Cardiac muscle cell (in vitro differentiated cells and primary cell): ENCODE data around the gene TTC9. TPM values are rescaled to one million over a fixed set of nuclear protein-coding genes. Genes with fewer than 3 reads are reported as not detected.

ENCODE experiments used
- DNase-seq, 2 donors: peaks; one replicate each; pipeline versions ENCODE4 v3.0.0 to v3.0.0-alpha.2; 2010 to 2017; ENCODE audit warnings: low read depth in 1 of 2, low spot score in 1 of 2
- H3K27ac ChIP-seq: fragments of 200-600 bp; sonication (generic); 2 replicates; pipeline ENCODE4 v1.5.1; 2016
- H3K27me3 ChIP-seq: fragments of 200-600 bp; sonication (generic); 2 replicates; pipeline ENCODE4 v1.6.0; 2016; ENCODE audit warnings: control low read depth
- H3K36me3 ChIP-seq: fragments of 200-600 bp; sonication (generic); 2 replicates; pipeline ENCODE4 v1.5.1; 2016; ENCODE audit warnings: control low read depth
- H3K4me1 ChIP-seq: fragments of 200-600 bp; sonication (generic); 2 replicates; pipeline ENCODE4 v1.8.1; 2017; ENCODE audit warnings: low read depth, mild to moderate bottlenecking, mixed run types
- H3K4me3 ChIP-seq: fragments of 200-600 bp; sonication (generic); 2 replicates; pipeline ENCODE4 v1.5.1; 2016; ENCODE audit warnings: mild to moderate bottlenecking
- H3K9me3 ChIP-seq: fragments of 200-600 bp; sonication (generic); 2 replicates; pipeline ENCODE4 v1.5.1; 2017; ENCODE audit warnings: low read depth, mild to moderate bottlenecking, control low read depth
- polyA plus RNA-seq: library from polyadenylated mRNA; unstranded; fragments of >200 nt; fragmentation: Nextera tagmentation; extraction: Ambion mirVana; gene quantifications from 2 replicates; pipeline ENCODE4 v1.2.1, GENCODE V29; 2016
- total RNA-seq: library from RNA; depleted of rRNA; stranded (reverse); fragments of >200 nt; gene quantifications from 2 replicates; pipeline ENCODE4 v1.2.3, GENCODE V29; 2016
- TF ChIP-seq, protein P1 (sequence below): IDR thresholded peaks from 2 replicates; pipeline ENCODE4 v1.5.1; 2012; ENCODE audit warnings: low read depth, mild to moderate bottlenecking, low read length

The TTC9 gene
- total and polyA plus RNA-seq, 2 experiments from 2014 or later = 1.3 TPM

DNA sequence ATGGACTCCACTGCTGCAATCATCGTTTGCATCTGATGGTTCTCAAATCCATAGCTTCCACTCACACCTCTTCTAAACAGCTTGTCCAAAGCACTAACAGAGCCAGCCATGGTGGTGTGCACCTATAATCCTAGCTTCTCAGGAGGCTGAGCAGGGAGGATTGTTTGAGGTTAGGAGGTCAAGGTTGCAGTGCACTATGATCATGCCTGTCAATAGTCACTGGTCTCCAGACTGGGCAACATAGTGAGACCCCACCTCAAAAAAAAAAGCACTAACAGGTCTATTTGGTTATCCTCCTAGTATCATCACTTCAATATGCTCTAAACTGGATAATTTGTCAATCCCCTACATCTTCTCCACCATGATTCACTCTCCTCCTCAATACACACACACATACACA lies 63.2 kb downstream of the TTC9 start:
- no peak overlapping the region for H3K4me3 ChIP-seq
- H3K4me1 ChIP-seq = peaks cover 9% of the 10 kb centered on the region
- H3K27ac ChIP-seq = no peak overlapping the region
- no peaks in the 10 kb centered on the region for H3K27me3 ChIP-seq
- TF ChIP-seq, protein P1, sequence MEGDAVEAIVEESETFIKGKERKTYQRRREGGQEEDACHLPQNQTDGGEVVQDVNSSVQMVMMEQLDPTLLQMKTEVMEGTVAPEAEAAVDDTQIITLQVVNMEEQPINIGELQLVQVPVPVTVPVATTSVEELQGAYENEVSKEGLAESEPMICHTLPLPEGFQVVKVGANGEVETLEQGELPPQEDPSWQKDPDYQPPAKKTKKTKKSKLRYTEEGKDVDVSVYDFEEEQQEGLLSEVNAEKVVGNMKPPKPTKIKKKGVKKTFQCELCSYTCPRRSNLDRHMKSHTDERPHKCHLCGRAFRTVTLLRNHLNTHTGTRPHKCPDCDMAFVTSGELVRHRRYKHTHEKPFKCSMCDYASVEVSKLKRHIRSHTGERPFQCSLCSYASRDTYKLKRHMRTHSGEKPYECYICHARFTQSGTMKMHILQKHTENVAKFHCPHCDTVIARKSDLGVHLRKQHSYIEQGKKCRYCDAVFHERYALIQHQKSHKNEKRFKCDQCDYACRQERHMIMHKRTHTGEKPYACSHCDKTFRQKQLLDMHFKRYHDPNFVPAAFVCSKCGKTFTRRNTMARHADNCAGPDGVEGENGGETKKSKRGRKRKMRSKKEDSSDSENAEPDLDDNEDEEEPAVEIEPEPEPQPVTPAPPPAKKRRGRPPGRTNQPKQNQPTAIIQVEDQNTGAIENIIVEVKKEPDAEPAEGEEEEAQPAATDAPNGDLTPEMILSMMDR = no peak
- H3K9me3 ChIP-seq = no peaks in the 10 kb centered on the region
- H3K36me3 ChIP-seq = no peaks in the 10 kb centered on the region
- no peak for DNase-seq

DNA sequence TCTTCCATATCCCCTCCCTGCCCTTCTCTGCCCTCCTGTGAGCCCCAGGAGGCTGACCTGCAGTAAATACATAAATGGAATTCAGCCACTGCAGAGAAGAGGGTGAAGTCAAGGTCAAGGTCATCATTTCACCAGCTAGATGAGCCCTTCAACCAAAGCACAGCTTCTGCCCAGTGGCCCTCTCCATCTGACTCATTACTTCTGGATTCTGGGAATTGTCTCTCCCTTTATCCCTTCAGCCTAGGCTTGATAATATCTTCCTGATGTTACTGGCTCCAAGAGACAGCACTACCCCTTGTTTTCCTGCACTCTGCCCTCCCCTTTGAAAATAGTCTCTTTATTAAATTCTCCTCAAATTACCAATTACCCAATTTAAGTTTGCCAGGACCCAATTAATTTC lies 64.5 kb downstream of the TTC9 start:
- Histone ChIP-seq H3K9me3 (no peaks in the 10 kb centered on the region), H3K27ac (no peak overlapping the region), H3K27me3 (no peaks in the 10 kb centered on the region), H3K4me1 (peaks cover 12% of the 10 kb centered on the region), H3K36me3 (no peaks in the 10 kb centered on the region), H3K4me3 (no peak overlapping the region)
- DNase-seq = peak in 1 of 2 donors; percentile 44
- TF ChIP-seq, protein P1 = no peak

DNA sequence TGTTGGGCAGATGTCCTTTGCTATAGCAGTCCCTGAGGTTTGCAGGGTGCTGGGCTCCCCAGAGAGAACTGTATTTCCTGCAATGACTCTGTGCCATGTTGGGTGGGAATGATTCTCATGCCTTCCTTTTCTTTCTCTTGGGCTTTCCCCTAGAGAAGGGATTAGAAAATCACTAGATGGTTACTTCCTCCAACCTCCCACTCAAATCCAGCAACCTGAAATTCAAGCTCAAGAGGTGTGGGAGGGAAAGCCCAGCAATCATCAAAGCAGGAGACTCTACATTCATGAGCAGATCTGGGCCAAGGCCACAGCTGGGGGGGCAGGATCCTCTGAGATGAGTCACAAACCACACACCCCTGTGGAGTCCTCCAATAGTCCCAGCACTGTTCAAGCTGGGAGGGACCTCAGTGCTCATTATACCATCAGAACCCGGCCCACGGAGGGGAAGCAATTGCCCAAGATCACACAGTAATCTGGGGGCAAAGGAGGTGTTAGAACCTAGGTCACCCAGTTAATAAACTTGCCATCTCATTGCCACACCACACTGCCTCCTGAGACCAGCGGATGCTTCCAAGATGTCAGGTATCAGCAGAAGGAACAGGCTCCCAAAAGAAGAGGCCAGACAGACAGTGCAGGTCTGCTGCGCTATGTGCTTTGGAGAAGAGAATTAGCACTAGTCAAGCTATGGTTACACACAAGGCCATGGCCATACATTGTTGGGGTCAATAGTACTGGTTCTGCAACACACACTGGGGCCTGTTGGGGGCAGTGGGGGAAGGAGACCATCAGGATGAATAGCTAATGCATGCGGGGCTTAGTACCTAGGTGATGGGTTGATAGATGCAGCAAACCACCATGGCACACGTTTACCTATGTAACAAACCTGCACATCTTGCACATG lies 65.7 kb downstream of the TTC9 start:
- H3K36me3 ChIP-seq = no peaks in the 10 kb centered on the region
- TF ChIP-seq, protein P1 = no peak
- H3K27ac ChIP-seq = no peak overlapping the region
- no peaks in the 10 kb centered on the region for H3K9me3 ChIP-seq
- H3K27me3 ChIP-seq = no peaks in the 10 kb centered on the region
- no peak overlapping the region for H3K4me3 ChIP-seq
- H3K4me1 ChIP-seq = peaks cover 12% of the 10 kb centered on the region
- peak in 1 of 2 donors; percentile 63 for DNase-seq

DNA sequence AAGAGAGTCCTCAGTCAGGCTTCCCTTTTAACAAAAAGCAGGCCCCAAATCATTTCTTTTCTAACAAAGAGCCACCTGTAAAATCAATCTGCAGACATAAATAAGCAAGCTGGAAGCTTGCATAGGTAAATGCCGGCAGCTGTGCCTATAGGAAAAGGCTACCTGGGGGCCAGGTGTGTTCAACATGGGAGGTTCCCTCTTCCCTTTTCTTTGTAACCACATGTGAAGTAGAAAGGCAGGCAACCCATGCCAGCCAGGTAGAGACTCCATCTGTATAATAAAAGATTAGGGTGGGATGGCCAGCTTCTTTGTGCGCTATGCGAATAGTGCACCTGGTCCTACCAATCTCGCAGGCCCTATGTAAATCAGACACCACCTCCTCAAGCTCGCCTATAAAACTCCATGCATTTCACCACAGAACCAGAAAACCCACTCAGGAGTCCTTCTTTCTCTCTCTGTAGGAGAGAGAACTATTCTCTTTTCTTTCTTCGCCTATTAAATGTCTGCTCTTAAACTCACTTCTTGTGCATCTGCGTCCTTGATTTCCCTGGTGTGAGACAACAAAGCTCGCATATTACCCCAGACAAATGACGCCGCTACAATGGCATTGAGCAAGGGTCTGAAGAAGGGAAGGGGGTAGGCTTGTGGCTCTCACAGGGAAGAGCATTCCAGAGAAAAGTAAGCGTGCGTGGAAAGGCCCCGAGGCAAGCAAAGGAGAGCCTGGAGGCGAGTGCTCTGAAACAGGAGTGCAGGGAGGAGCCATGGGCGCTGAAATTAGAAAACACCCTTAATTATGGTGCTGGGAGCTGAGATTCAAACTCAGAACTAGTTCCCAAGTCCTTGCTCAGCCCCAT lies 67.2 kb downstream of the TTC9 start:
- TF ChIP-seq, protein P1 = no peak
- no peaks in the 10 kb centered on the region for H3K36me3 ChIP-seq
- H3K27me3 ChIP-seq = no peaks in the 10 kb centered on the region
- no peak overlapping the region for H3K27ac ChIP-seq
- no peak for DNase-seq
- peaks cover 12% of the 10 kb centered on the region for H3K4me1 ChIP-seq
- H3K9me3 ChIP-seq = no peaks in the 10 kb centered on the region
- no peak overlapping the region for H3K4me3 ChIP-seq

DNA sequence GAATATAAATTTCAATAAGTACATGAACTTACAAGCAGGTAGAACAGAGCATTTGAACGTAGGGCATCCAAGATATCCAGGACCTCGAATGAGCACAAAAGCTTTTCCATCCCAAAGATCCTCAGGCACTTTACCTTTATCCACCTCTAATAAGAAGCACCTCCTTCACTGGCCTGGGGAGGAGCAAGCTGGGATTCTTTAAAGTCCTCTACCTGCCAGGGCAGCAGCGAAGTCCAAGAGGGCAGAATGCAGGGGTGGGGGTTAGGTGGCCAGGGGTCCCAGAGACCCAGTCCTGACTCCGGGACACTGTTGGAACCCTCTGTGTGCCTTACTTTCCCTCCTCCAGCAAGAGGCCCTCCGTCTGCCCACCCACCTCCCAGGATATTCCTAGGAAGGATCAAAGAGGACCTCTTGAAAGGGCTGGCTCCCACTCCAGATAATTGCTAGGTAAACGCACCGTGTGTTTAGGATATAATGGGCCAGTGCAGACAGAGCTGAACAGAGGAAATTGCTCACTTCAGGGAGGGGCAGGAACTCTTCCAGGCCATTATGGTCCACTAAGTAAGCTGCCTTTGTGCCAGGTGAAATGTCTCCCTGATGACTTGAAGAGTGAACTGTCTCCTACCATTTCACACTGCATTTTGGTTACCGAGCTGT lies 68.1 kb downstream of the TTC9 start:
- no peaks in the 10 kb centered on the region for H3K9me3 ChIP-seq
- DNase-seq = no peak
- no peak overlapping the region for H3K4me3 ChIP-seq
- H3K36me3 ChIP-seq = no peaks in the 10 kb centered on the region
- no peaks in the 10 kb centered on the region for H3K27me3 ChIP-seq
- peaks cover 12% of the 10 kb centered on the region for H3K4me1 ChIP-seq
- TF ChIP-seq, protein P1 = no peak
- no peak overlapping the region for H3K27ac ChIP-seq
